Kidney epithelial cell (primary cell): ENCODE results near the gene CDH12. TPM values are rescaled to one million over a fixed set of nuclear protein-coding genes. Genes with fewer than 3 reads are reported as not detected.
"Not testable (repeated sequence)": the region's sequence is repeated elsewhere in the genome, so short reads cannot be mapped to it uniquely, and the experiment has no call there.

Source experiments
- DNase-seq: peaks from one replicate; pipeline ENCODE4 v3.0.0-alpha.2; 2010; ENCODE audit warnings: low read depth
- H3K27me3 ChIP-seq: 2 replicates; pipeline ENCODE4 v1.6.0; 2011; ENCODE audit warnings: low read length; ENCODE audit not compliant: control insufficient read depth, insufficient read depth
- H3K36me3 ChIP-seq: 2 replicates; pipeline ENCODE4 v1.5.1; 2011; ENCODE audit warnings: low read length; ENCODE audit not compliant: control insufficient read depth, insufficient read depth
- H3K4me3 ChIP-seq: 2 replicates; pipeline ENCODE4 v1.5.1; 2011; ENCODE audit warnings: low read depth, mild to moderate bottlenecking, control low read depth, low read length
- CTCF ChIP-seq: IDR thresholded peaks from 2 replicates; pipeline ENCODE4 v1.5.1; 2011; ENCODE audit warnings: mild to moderate bottlenecking, moderate library complexity, low read length, control low read depth, inconsistent platforms; ENCODE audit not compliant: insufficient read depth, poor library complexity, severe bottlenecking
- total RNA-seq: library from RNA; depleted of rRNA; stranded (reverse); fragments of >200 nt; gene quantifications from 2 replicates; pipeline ENCODE4 v1.2.3, GENCODE V29; 2015

Gene CDH12
- total RNA-seq, 1 donor from 2014 or later, result not detected

- Histone ChIP-seq H3K36me3 (no peaks in the 10 kb centered on the region), H3K27me3 (no peaks in the 10 kb centered on the region), H3K4me3 (no peak overlapping the region)
- no peak for DNase-seq
- TF ChIP-seq CTCF, result no peak
Observed at GRCh38 chr5:22787807-22788206, 65.3 kb downstream of the CDH12 start.

- Histone ChIP-seq H3K27me3 (no peaks in the 10 kb centered on the region), H3K36me3 (no peaks in the 10 kb centered on the region), H3K4me3 (no peak overlapping the region)
- TF ChIP-seq CTCF, result no peak
- DNase-seq, result no peak
Observed at GRCh38 chr5:22787398-22787797, 65.7 kb downstream of the CDH12 start.

GRCh38 chr5:22780756-22781155 lies 72.4 kb downstream of the CDH12 start:
- DNase-seq, result no peak
- no peaks in the 10 kb centered on the region for H3K36me3 ChIP-seq
- TF ChIP-seq CTCF, result no peak
- H3K4me3 ChIP-seq, result no peak overlapping the region
- no peaks in the 10 kb centered on the region for H3K27me3 ChIP-seq

GRCh38 chr5:22779499-22779898 lies 73.6 kb downstream of the CDH12 start:
- no peaks in the 10 kb centered on the region for H3K36me3 ChIP-seq
- no peak for TF ChIP-seq CTCF
- H3K4me3 ChIP-seq, result no peak overlapping the region
- no peak for DNase-seq
- H3K27me3 ChIP-seq, result no peaks in the 10 kb centered on the region

- no peak for DNase-seq
- Histone ChIP-seq H3K36me3 (no peaks in the 10 kb centered on the region), H3K27me3 (no peaks in the 10 kb centered on the region), H3K4me3 (no peak overlapping the region)
- TF ChIP-seq CTCF, result no peak
Observed at GRCh38 chr5:22776285-22776684, 76.9 kb downstream of the CDH12 start.

GRCh38 chr5:22774214-22774613 lies 78.9 kb downstream of the CDH12 start:
- H3K36me3 ChIP-seq, H3K4me3 ChIP-seq, DNase-seq, H3K27me3 ChIP-seq: not testable (repeated sequence)
